GM12874 (cell line): ENCODE results near the gene RADIL.

Source experiments
- TF ChIP-seq, protein P1 (sequence below): IDR thresholded peaks from 2 replicates; pipeline ENCODE4 v1.5.1; 2011; ENCODE audit warnings: low read depth, mild to moderate bottlenecking, control low read depth, low read length, moderate library complexity; ENCODE audit not compliant: insufficient read depth

Gene RADIL

DNA sequence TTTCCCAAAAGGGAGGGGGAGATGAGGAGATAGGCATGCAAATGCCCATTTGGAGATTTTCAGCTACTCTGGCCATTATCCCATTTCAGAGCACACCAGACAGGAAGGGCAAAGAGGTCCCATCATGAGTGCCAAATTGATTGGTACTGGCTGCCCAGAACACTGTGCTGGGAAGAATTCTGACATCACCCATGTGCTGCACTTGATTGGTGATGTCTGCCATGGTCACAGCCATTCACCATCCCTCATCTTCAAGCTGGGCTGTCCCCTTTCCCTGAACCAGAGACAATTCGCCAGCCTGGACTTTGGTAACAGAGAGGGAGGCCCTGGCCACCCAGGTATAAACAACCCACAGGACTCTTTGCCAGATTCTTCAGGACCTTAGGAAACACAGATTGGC lies 23.2 kb upstream of the RADIL start:
- TF ChIP-seq, protein P1, sequence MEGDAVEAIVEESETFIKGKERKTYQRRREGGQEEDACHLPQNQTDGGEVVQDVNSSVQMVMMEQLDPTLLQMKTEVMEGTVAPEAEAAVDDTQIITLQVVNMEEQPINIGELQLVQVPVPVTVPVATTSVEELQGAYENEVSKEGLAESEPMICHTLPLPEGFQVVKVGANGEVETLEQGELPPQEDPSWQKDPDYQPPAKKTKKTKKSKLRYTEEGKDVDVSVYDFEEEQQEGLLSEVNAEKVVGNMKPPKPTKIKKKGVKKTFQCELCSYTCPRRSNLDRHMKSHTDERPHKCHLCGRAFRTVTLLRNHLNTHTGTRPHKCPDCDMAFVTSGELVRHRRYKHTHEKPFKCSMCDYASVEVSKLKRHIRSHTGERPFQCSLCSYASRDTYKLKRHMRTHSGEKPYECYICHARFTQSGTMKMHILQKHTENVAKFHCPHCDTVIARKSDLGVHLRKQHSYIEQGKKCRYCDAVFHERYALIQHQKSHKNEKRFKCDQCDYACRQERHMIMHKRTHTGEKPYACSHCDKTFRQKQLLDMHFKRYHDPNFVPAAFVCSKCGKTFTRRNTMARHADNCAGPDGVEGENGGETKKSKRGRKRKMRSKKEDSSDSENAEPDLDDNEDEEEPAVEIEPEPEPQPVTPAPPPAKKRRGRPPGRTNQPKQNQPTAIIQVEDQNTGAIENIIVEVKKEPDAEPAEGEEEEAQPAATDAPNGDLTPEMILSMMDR = no peak

DNA sequence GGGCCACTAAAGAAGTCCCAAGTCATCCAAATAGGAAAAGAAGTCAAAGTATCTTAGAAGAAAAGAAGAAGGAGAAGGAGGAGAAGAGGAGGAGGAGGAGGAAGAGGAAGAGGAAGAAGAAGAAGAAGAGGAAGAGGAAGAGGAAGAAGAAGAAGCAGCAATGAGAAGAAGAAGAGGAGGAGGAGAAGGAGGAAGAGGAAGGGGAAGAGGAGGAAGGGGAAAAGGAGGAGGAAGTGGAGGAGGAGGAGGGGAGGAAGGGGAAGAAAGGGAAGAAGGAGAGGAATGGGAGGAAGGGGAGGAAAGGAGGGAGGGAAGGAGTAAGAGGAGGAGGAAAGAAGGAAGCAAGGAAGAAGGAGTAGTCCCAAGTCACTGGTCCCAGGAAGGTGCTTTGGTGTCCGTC lies 21.7 kb upstream of the RADIL start:
- TF ChIP-seq, protein P1 = no peak

DNA sequence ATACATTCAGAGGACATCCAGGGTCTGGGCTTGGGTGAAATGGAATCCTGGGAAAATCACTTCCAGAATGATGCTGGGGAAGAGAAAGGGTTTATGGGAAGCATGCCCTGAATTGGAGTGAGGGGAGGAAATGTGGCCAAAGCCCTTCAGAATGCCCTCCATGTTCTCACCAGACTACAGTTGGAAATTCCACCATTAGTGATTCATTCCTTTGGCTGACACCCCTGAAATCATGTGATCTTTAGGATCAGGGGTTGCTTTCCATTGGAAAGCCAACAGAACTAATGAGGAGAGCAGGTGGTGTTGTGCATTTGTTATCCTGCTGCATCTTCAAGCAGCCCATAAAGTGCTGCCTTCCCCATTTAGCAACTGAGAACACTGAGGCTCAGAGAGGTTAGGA lies 20.8 kb upstream of the RADIL start:
- TF ChIP-seq, protein P1 = no peak

- TF ChIP-seq, protein P1 = no peak
These were observed 12.2 kb upstream of the RADIL start for GRCh38 chr7:4895766-4896165.

DNA sequence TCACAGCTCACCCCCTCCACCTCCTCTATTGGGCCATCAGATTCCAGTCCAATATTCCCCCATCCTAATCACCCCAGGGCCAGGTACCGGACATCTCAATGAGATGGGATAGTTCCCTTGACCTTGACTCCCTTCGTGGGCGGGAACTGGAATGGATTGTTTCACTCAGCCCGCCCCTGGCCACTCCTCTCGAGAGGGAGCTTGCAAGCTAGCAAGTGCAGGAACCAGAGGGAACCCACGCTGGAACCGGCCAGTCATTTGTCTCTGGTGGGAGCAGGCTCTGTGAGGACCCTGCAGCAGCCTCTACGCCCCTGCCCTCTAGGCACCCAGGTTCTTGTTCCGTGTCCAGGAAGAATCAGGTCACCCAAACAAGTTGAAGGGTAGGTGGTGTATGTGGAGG lies 11.0 kb upstream of the RADIL start:
- TF ChIP-seq, protein P1 = no peak

DNA sequence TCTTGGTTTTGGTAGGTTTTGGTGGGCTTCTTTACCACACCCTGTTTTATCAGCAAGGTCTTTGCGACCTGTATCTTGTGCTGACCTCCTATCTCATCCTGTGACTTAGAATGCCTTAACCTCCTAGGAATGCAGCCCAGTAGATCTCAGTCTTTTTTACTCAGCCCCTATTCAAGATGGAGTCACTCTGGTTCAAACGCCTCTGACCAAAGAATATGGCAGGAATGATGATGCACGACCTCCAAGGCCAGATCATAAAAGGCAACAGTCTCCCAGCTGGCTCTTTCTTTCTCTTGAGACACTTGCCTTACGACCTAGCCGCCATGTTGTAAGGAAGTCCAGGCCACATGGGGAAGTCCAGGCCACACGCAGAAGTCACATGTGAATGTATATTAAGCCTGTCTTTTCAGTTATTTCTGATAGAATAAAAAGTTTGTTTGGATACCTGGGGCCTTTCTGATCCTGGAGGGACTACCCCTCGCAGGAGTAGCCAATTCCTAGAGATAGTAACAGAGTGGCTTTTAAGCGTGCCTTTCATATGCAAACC lies 10.5 kb upstream of the RADIL start:
- TF ChIP-seq, protein P1 = no peak

GRCh38 chr7:4889682-4890081 lies 6.2 kb upstream of the RADIL start:
- TF ChIP-seq, protein P1 = no peak
